Stimulated activated effector memory CD8-positive, alpha-beta T cell treated with anti-CD3 and anti-CD28 coated beads, Interleukin-12 subunit alpha, Interleukin-12 subunit beta, amount 100 ng/mL, for 72 hours (primary cell): ENCODE results near the gene CRPPA.
A peak's percentile ranks its signal among the peaks of the same experiment; 100 is the strongest.

ENCODE experiments used
- ATAC-seq: fragments of 150-1000 bp; cut with Tn5 transposase; 2 replicates; pipeline ENCODE4 v1.10.0; 2021
- DNase-seq, 2 donors: peaks; one replicate each; pipeline ENCODE4 v3.0.0; 2021 to 2022; ENCODE audit warnings: low spot score in 2 of 2
- H3K27ac Mint-ChIP-seq: one replicate; pipeline ENCODE4 v1.8.0; 2022; ENCODE audit warnings: mild to moderate bottlenecking, mixed read lengths
- H3K36me3 Mint-ChIP-seq: one replicate; pipeline ENCODE4 v1.8.0; 2022; ENCODE audit warnings: mild to moderate bottlenecking, mixed read lengths
- H3K4me1 Mint-ChIP-seq: one replicate; pipeline ENCODE4 v1.8.0; 2022; ENCODE audit warnings: mixed read lengths
- H3K4me3 Mint-ChIP-seq: one replicate; pipeline ENCODE4 v1.8.0; 2022; ENCODE audit warnings: mild to moderate bottlenecking, mixed read lengths
- H3K9me3 Mint-ChIP-seq: one replicate; pipeline ENCODE4 v1.8.0; 2022; ENCODE audit warnings: mixed read lengths

The CRPPA gene

GRCh38 chr7:16433568-16434122 is 12.3 kb upstream of the CRPPA start:
- ATAC-seq: no peak
- no peak overlapping the region for H3K4me3 Mint-ChIP-seq
- no peak overlapping the region for H3K27ac Mint-ChIP-seq
- no peaks in the 10 kb centered on the region for H3K9me3 Mint-ChIP-seq
- H3K36me3 Mint-ChIP-seq: no peaks in the 10 kb centered on the region
- no peaks in the 10 kb centered on the region for H3K4me1 Mint-ChIP-seq
- no peak for DNase-seq

GRCh38 chr7:16432425-16432731 is 11.0 kb upstream of the CRPPA start:
- Mint-ChIP-seq H3K4me1 (no peaks in the 10 kb centered on the region), H3K9me3 (no peaks in the 10 kb centered on the region), H3K27ac (no peak overlapping the region), H3K36me3 (no peaks in the 10 kb centered on the region), H3K4me3 (no peak overlapping the region)
- DNase-seq (no peak), ATAC-seq (no peak)

- ATAC-seq (peak; percentile 68), DNase-seq (no peak)
- no peak overlapping the region for H3K4me3 Mint-ChIP-seq
Measured at GRCh38 chr7:16431646-16432424, 10.5 kb upstream of the CRPPA start.

GRCh38 chr7:16430133-16430532 is 8.8 kb upstream of the CRPPA start:
- H3K27ac Mint-ChIP-seq: no peak overlapping the region
- H3K36me3 Mint-ChIP-seq: no peaks in the 10 kb centered on the region
- ATAC-seq: peak; percentile 52

More at GRCh38 chr7:16431646-16432424, 10.5 kb upstream of the CRPPA start:
- no peak overlapping the region for H3K27ac Mint-ChIP-seq
- no peaks in the 10 kb centered on the region for H3K9me3 Mint-ChIP-seq
- H3K36me3 Mint-ChIP-seq: no peaks in the 10 kb centered on the region
- H3K4me1 Mint-ChIP-seq: no peaks in the 10 kb centered on the region

GRCh38 chr7:16428672-16429071 is 7.3 kb upstream of the CRPPA start:
- no peak for ATAC-seq
- no peak for DNase-seq
- Mint-ChIP-seq H3K4me3 (no peak overlapping the region), H3K27ac (no peak overlapping the region), H3K9me3 (no peaks in the 10 kb centered on the region), H3K4me1 (no peaks in the 10 kb centered on the region), H3K36me3 (no peaks in the 10 kb centered on the region)

More at GRCh38 chr7:16430133-16430532, 8.8 kb upstream of the CRPPA start:
- DNase-seq: no peak
- Mint-ChIP-seq H3K4me3 (no peak overlapping the region), H3K4me1 (no peaks in the 10 kb centered on the region), H3K9me3 (no peaks in the 10 kb centered on the region)

GRCh38 chr7:16428182-16428581 is 6.8 kb upstream of the CRPPA start:
- Mint-ChIP-seq H3K9me3 (no peaks in the 10 kb centered on the region), H3K27ac (no peak overlapping the region), H3K4me1 (no peaks in the 10 kb centered on the region), H3K36me3 (no peaks in the 10 kb centered on the region), H3K4me3 (no peak overlapping the region)
- ATAC-seq (no peak), DNase-seq (no peak)

GRCh38 chr7:16423761-16424160 is 2.4 kb upstream of the CRPPA start:
- H3K4me3 Mint-ChIP-seq: no peak overlapping the region
- DNase-seq (no peak), ATAC-seq (no peak)
- H3K27ac Mint-ChIP-seq: no peak overlapping the region
- H3K4me1 Mint-ChIP-seq: peaks cover 16% of the 10 kb centered on the region
- H3K9me3 Mint-ChIP-seq: no peaks in the 10 kb centered on the region
- H3K36me3 Mint-ChIP-seq: peaks cover 10% of the 10 kb centered on the region

- ATAC-seq (no peak), DNase-seq (no peak)
- H3K4me1 Mint-ChIP-seq: peaks cover 16% of the 10 kb centered on the region
- no peak overlapping the region for H3K27ac Mint-ChIP-seq
- no peak overlapping the region for H3K4me3 Mint-ChIP-seq
- peaks cover 10% of the 10 kb centered on the region for H3K36me3 Mint-ChIP-seq
- no peaks in the 10 kb centered on the region for H3K9me3 Mint-ChIP-seq
Measured at GRCh38 chr7:16422917-16423316, 1.6 kb upstream of the CRPPA start.

GRCh38 chr7:16422103-16422435 is 731 bp upstream of the CRPPA start:
- Mint-ChIP-seq H3K4me1 (peaks cover 17% of the 10 kb centered on the region), H3K4me3 (peak overlapping the region; percentile 81)
- ATAC-seq: no peak

GRCh38 chr7:16420649-16421332 is 547 bp downstream of the CRPPA start:
- ATAC-seq (peak; percentile 92), DNase-seq (peak; percentile 70 to 91)
- H3K4me1 Mint-ChIP-seq: peaks cover 22% of the 10 kb centered on the region
- H3K4me3 Mint-ChIP-seq: peak overlapping the region; percentile 81
- H3K9me3 Mint-ChIP-seq: no peaks in the 10 kb centered on the region
- peaks cover 10% of the 10 kb centered on the region for H3K36me3 Mint-ChIP-seq
- peak overlapping the region; percentile 95 for H3K27ac Mint-ChIP-seq

More at GRCh38 chr7:16422103-16422435, 731 bp upstream of the CRPPA start:
- H3K9me3 Mint-ChIP-seq: no peaks in the 10 kb centered on the region
- H3K36me3 Mint-ChIP-seq: peaks cover 10% of the 10 kb centered on the region
- peak overlapping the region; percentile 95 for H3K27ac Mint-ChIP-seq
- DNase-seq: no peak

- peaks cover 22% of the 10 kb centered on the region for H3K4me1 Mint-ChIP-seq
- ATAC-seq (no peak), DNase-seq (no peak)
- H3K4me3 Mint-ChIP-seq: peak overlapping the region; percentile 81
- H3K9me3 Mint-ChIP-seq: no peaks in the 10 kb centered on the region
- peaks cover 10% of the 10 kb centered on the region for H3K36me3 Mint-ChIP-seq
- peak overlapping the region; percentile 95 for H3K27ac Mint-ChIP-seq
Measured at GRCh38 chr7:16420329-16420648, 1.0 kb downstream of the CRPPA start.

GRCh38 chr7:16419859-16420258 is 1.5 kb downstream of the CRPPA start:
- H3K27ac Mint-ChIP-seq: peak overlapping the region; percentile 95
- DNase-seq (no peak), ATAC-seq (no peak)
- H3K4me1 Mint-ChIP-seq: peaks cover 22% of the 10 kb centered on the region
- H3K36me3 Mint-ChIP-seq: peaks cover 10% of the 10 kb centered on the region
- H3K9me3 Mint-ChIP-seq: no peaks in the 10 kb centered on the region
- peak overlapping the region; percentile 81 for H3K4me3 Mint-ChIP-seq

- H3K4me1 Mint-ChIP-seq: peaks cover 22% of the 10 kb centered on the region
Measured at GRCh38 chr7:16419126-16419525, 2.2 kb downstream of the CRPPA start.

GRCh38 chr7:16417906-16418305 is 3.4 kb downstream of the CRPPA start:
- peaks cover 10% of the 10 kb centered on the region for H3K36me3 Mint-ChIP-seq
- ATAC-seq (no peak), DNase-seq (no peak)
- H3K27ac Mint-ChIP-seq: no peak overlapping the region
- H3K9me3 Mint-ChIP-seq: no peaks in the 10 kb centered on the region
- H3K4me1 Mint-ChIP-seq: peaks cover 22% of the 10 kb centered on the region
- H3K4me3 Mint-ChIP-seq: no peak overlapping the region

More at GRCh38 chr7:16419126-16419525, 2.2 kb downstream of the CRPPA start:
- no peak for DNase-seq
- H3K36me3 Mint-ChIP-seq: peaks cover 10% of the 10 kb centered on the region
- H3K4me3 Mint-ChIP-seq: peak overlapping the region; percentile 81
- no peaks in the 10 kb centered on the region for H3K9me3 Mint-ChIP-seq
- no peak for ATAC-seq
- H3K27ac Mint-ChIP-seq: no peak overlapping the region

- ATAC-seq: no peak
- H3K4me3 Mint-ChIP-seq: no peak overlapping the region
- peaks cover 10% of the 10 kb centered on the region for H3K36me3 Mint-ChIP-seq
- H3K4me1 Mint-ChIP-seq: peaks cover 17% of the 10 kb centered on the region
- DNase-seq: no peak
- no peaks in the 10 kb centered on the region for H3K9me3 Mint-ChIP-seq
- H3K27ac Mint-ChIP-seq: no peak overlapping the region
Measured at GRCh38 chr7:16416289-16417282, 4.8 kb downstream of the CRPPA start.
